ENCODE data around the gene SCT. TPM values are rescaled to one million over a fixed set of nuclear protein-coding genes. Genes with fewer than 3 reads are reported as not detected.

The SCT gene
- total RNA-seq, 1 donor = not detected

GRCh38 chr11:619628-620050, 7.3 kb downstream of the SCT start:
- no peak overlapping the region for H3K4me3 ChIP-seq (ENCODE audit: low read length)
- no peaks in the 10 kb centered on the region for H3K27me3 ChIP-seq (ENCODE audit: insufficient read depth, low read length)
- H3K9me3 ChIP-seq (ENCODE audit: low read depth, low read length) = no peaks in the 10 kb centered on the region
- H3K4me1 ChIP-seq (ENCODE audit: insufficient read depth, low read length) = peaks cover 18% of the 10 kb centered on the region

- no peaks in the 10 kb centered on the region for H3K9me3 ChIP-seq (ENCODE audit: low read depth, low read length)
- H3K27me3 ChIP-seq (ENCODE audit: insufficient read depth, low read length) = no peaks in the 10 kb centered on the region
- peaks cover 24% of the 10 kb centered on the region for H3K4me1 ChIP-seq (ENCODE audit: insufficient read depth, low read length)
- H3K4me3 ChIP-seq (ENCODE audit: low read length) = no peak overlapping the region
These were observed 7.9 kb downstream of the SCT start for GRCh38 chr11:618856-619627.

GRCh38 chr11:617912-618682, 8.9 kb downstream of the SCT start:
- no peaks in the 10 kb centered on the region for H3K9me3 ChIP-seq (ENCODE audit: low read depth, low read length)
- peaks cover 31% of the 10 kb centered on the region for H3K4me1 ChIP-seq (ENCODE audit: insufficient read depth, low read length)
- H3K27me3 ChIP-seq (ENCODE audit: insufficient read depth, low read length) = no peaks in the 10 kb centered on the region
- no peak overlapping the region for H3K4me3 ChIP-seq (ENCODE audit: low read length)

DNA sequence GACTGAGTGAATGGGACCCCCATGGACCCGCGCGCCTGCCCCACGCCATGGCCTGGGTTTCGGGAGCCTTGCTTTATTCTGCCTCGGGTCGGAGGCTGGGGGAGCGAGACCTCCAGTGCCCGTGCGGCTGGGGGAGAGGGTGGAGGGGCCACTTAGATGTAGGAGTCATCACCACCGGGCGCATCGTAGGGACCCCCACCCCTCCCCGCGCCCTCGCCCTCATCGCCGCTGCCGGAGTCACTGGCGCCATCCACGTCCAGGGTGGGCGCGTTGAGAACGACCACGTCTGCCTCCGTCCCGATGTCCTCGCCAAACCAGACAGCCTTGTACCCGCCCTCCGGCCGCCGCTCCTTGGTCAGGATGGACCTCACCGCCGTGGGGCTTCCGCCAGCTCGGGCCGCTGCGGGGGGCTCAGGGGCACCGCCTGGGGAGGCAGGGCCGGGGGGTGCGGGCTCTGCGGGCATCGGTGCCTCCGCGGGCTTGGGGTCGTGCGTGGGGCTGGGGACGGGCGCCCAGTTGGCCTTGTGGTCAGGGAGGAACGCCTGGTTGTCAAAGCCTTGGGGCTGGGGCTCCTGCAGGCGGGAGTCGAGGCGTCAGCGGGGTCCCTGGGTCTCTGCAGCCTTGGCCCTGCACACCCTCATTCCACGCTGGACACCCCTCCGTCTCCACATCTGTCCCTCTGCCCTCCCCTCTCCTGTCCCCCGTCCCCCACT, 9.6 kb downstream of the SCT start:
- H3K4me1 ChIP-seq (ENCODE audit: insufficient read depth, low read length) = peaks cover 34% of the 10 kb centered on the region
- H3K27me3 ChIP-seq (ENCODE audit: insufficient read depth, low read length) = no peaks in the 10 kb centered on the region
- H3K9me3 ChIP-seq (ENCODE audit: low read depth, low read length) = no peaks in the 10 kb centered on the region
- H3K4me3 ChIP-seq (ENCODE audit: low read length) = no peak overlapping the region

- no peaks in the 10 kb centered on the region for H3K9me3 ChIP-seq (ENCODE audit: low read depth, low read length)
- no peaks in the 10 kb centered on the region for H3K27me3 ChIP-seq (ENCODE audit: insufficient read depth, low read length)
- H3K4me1 ChIP-seq (ENCODE audit: insufficient read depth, low read length) = peaks cover 34% of the 10 kb centered on the region
- H3K4me3 ChIP-seq (ENCODE audit: low read length) = peak overlapping the region; percentile 87
These were observed 10.4 kb downstream of the SCT start for GRCh38 chr11:616320-617198.

GRCh38 chr11:615504-616319, 11.3 kb downstream of the SCT start, which contains the start of gene IRF7:
Gene IRF7 (minus strand): TSS chr11:615950. CDS start chr11:615364, 586 bp downstream.
- Histone ChIP-seq H3K4me1 (ENCODE audit: insufficient read depth, low read length) (peaks cover 34% of the 10 kb centered on the region), H3K27me3 (ENCODE audit: insufficient read depth, low read length) (no peaks in the 10 kb centered on the region), H3K4me3 (ENCODE audit: low read length) (peak within 1 kb of the TSS; percentile 87), H3K9me3 (ENCODE audit: low read depth, low read length) (no peaks in the 10 kb centered on the region)

GRCh38 chr11:614623-615503, 12.1 kb downstream of the SCT start:
- Histone ChIP-seq H3K4me1 (ENCODE audit: insufficient read depth, low read length) (peaks cover 34% of the 10 kb centered on the region), H3K9me3 (ENCODE audit: low read depth, low read length) (no peaks in the 10 kb centered on the region), H3K27me3 (ENCODE audit: insufficient read depth, low read length) (no peaks in the 10 kb centered on the region), H3K4me3 (ENCODE audit: low read length) (peak overlapping the region; percentile 87)

DNA sequence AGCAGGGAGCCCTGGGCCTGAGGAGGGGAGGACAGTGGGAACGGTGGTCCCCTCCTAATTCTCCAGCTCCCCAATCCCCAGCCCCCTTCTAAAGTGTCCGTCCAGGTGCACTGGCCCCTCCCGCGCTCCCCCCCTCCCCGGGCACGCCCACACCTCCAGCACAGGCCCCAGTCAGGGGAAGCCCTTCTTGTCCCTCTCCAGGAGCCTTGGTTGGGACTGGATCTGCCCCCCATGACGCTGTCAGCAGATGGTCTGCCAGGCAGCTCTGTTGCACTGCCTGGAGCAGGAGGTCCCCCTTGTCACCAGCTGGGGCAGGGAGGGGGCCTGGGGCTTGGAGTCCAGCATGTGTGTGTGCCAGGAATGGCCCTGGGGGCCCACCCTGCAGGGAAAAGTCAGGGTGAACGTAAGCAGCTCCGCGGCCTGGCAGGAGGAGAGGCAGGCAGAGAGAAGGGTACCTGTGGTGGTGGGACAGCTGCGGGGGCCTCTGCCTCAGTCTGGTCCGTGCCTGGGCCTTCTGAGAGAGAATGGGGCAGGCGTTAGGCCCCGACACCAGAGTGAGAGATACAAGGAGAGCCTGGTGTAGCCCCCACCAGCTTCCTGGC, 12.9 kb downstream of the SCT start:
- Histone ChIP-seq H3K9me3 (ENCODE audit: low read depth, low read length) (no peaks in the 10 kb centered on the region), H3K4me1 (ENCODE audit: insufficient read depth, low read length) (peaks cover 34% of the 10 kb centered on the region), H3K4me3 (ENCODE audit: low read length) (peak overlapping the region; percentile 87), H3K27me3 (ENCODE audit: insufficient read depth, low read length) (no peaks in the 10 kb centered on the region)

- Histone ChIP-seq H3K4me1 (ENCODE audit: insufficient read depth, low read length) (peaks cover 34% of the 10 kb centered on the region), H3K4me3 (ENCODE audit: low read length) (no peak overlapping the region), H3K27me3 (ENCODE audit: insufficient read depth, low read length) (no peaks in the 10 kb centered on the region), H3K9me3 (ENCODE audit: low read depth, low read length) (no peaks in the 10 kb centered on the region)
These were observed 13.5 kb downstream of the SCT start for GRCh38 chr11:613369-613968.

- Histone ChIP-seq H3K27me3 (ENCODE audit: insufficient read depth, low read length) (no peaks in the 10 kb centered on the region), H3K9me3 (ENCODE audit: low read depth, low read length) (no peaks in the 10 kb centered on the region), H3K4me1 (ENCODE audit: insufficient read depth, low read length) (peaks cover 34% of the 10 kb centered on the region), H3K4me3 (ENCODE audit: low read length) (no peak overlapping the region)
These were observed 14.1 kb downstream of the SCT start for GRCh38 chr11:612961-613300.

DNA sequence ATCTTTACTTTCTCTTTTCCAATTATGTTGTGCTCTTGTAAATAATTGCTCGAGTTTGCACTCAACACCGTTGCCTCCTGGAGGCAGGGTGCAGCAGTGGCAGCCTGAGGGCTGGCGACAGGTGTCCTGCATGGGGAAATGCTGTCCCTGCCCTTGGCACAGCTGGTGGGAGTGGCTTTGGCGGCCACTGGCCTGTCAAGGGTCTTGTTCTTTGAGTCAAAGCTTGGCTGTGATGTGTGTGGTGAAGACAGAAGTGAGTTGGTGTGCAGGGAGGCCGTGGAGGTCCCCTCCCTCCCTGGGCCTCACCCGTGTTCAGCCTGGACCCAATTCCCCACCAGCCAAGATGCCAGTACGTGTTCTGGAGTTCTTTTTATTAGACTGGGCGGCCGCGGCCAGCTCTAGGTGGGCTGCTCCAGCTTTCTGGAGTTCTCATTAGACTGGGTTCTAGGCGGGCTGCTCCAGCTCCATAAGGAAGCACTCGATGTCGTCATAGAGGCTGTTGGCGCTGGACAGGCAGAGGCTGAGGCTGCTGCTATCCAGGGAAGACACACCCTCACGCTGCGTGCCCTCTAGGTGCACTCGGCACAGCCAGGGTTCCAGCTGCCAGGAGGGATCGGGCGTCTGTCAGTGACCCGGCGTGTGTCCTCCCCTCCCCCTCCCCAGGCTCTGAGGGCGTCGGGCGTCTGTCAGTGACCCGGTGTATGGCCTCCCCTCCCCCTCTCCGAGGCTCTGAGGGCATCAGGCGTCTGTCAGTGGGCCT, 14.6 kb downstream of the SCT start:
- peaks cover 34% of the 10 kb centered on the region for H3K4me1 ChIP-seq (ENCODE audit: insufficient read depth, low read length)
- H3K4me3 ChIP-seq (ENCODE audit: low read length) = no peak overlapping the region
- H3K27me3 ChIP-seq (ENCODE audit: insufficient read depth, low read length) = no peaks in the 10 kb centered on the region
- H3K9me3 ChIP-seq (ENCODE audit: low read depth, low read length) = no peaks in the 10 kb centered on the region

Measured in mononuclear cell (primary cell).